Activated CD4-positive, CD25-positive, alpha-beta regulatory T cell treated with anti-CD3 and anti-CD28 coated beads, Interleukin-2, amount 50 U/mL, for 16 hours (primary cell): ENCODE results near the gene FCN2.

ENCODE experiments used
- DNase-seq: peaks from one replicate; pipeline ENCODE4 v3.0.0-alpha.2; 2020; ENCODE audit warnings: low read depth, low spot score

FCN2 gene

DNA sequence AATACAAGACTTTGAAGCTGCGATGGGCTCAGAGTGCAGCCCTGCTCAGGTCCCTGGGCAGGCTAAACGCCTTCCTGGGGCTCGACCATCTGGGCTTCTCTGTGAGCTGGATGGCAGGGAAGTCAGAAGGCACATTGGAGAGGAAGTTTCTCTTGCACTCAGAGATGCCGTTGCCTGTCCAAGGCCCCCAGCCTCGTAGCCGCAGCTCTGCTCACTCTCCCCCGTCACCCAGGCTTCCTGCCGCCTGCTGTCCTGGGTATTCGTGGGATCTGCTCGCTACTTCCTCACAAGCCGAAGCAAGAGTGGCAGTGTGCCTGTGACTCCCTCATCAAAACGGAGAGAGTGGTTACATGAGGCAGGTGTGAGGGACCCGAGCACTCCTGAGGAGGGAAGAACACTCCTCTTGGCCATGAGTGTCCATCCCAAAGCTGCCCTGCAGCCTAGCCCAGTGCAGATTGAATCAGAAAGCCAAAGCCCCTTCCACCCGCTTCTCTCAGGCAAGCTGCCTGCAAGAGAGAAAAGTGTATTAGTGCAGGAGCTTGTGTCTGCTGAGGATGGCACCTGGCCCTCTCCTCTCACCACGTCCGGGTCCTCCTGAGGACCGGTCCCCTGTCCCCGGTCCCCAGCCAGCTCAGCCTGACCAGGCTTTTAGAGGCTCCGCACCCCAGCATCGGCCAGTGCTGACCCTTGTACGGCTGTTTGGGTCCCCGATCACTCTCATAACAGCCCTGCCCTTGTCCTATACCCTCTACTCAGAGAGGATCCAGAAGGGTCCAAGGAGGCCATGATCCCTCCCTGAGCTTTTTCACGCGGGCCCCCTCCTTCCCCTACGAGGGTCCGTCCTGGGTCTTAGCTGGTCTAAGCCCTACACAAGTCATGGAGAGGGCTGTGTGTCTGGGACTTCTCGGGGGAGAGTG, 7.3 kb downstream of the FCN2 start:
- DNase-seq, result no peak

DNA sequence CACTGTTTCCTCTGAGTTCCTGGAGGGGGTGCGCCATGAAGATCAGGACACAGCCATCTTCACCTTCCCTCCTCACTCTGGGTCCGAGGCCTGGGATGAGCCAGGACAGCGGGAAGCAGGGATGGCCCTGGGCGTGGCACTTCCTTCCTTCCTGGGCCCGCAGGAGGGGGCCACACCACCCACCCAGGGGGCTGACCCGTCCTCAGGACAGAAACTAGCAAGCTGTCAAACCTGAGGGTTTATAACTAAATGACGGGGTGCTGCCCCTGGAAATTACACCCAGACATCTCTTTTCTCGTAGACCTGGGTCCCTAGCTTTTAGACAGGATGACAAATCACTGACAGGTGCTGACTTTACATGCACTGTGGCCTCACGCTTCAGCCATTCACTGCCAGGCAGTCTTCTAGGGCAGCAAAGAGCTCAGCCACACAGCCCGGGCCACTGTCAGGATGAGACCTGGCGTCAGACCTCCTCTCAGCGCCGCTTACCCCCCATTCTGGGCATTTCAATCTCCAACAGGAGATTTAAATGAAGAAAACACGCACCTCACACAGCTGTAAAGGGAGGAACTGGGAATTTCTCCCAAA, 8.1 kb downstream of the FCN2 start:
- DNase-seq, result no peak

DNA sequence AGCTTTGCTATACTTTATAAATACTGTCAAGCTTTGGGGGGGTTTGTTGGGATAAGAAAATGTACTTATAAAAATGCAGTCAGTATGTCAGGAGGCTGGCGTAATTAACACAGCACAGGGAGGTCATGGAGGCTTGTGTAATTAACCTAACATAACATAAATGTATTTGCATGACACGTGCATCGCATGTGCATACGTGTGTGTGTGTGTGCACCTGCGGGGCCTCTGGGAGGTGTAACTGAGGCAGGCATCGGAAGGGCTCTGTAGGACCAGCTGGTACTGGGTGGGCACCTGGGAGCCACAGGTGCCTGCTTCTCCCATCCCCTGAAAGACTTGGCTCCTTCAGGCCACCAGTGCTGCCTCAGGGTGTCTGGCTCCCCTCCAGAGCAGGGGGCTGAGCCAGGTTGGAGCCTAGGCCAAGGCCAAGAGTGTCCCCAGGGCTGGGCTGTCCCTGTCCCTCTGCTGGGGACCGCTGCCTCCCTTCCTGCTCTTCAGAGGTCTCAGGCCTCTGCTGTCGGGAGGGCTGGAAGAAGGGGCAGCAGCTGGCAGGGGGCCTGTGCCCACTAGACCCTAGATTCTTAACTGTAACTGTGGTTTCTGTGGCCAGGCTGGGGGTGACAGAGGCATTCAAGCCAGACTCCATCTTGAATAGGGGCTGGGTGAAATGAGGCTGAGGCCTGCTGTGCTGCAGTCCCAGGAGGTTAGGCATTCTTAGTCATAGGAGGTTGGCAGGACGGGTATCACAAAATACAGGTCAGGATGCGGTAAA, 9.0 kb downstream of the FCN2 start:
- DNase-seq, result no peak

DNA sequence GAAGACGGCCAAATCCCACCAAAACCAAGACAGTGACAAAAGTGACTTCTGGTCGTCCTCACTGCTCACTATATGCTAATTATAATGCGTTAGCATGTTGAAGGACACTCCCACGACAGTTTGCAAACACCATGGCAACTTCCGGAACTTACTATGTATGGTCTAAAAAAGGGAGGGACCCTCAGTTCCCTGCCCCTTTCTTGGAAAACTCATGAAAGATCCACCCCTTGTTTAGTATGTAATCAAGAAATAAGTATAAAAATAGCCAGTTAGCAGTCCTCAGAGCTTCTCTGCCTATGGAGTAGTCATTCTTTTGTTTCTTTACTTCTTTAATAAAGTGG, 9.5 kb downstream of the FCN2 start:
- no peak for DNase-seq

DNA sequence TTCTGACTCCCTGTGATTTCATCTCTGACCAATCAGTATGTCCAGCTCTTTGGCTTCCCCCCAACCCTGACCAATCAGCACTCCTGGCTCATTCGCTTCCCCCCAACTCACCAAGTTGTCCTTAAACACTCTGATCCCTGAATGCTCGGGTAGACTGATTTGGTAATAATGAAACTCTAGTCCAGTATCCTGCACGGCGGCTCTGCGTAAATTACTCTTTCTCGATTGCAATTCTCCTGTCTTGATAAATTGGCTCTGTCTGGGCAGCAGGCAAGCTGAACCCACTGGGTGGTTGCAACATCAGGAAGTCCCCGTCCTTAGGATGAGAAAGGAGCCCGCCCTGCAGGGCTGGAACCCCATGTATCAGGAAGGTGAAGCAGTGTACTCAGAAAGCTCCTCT, 10.4 kb downstream of the FCN2 start:
- no peak for DNase-seq

DNA sequence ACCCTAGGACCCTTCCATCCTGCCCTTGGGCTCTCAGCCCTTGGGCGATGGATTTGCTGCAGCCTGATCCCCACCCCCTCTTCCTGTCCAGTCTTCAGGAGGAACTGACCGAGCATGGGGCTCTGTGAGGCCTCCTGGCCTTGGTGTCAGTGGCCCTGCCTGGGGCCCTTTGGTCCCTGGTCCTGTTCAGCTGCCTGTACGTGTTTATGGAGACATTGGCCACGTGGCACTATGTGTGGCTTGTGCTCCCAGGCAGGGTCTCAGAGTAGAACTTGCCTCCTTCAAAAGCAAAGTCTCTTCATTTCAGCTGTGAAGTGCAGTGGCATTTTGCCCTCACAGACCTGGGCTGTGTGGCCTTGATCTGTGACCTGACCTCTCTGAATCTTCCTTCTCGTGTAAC, 11.1 kb downstream of the FCN2 start:
- no peak for DNase-seq

DNA sequence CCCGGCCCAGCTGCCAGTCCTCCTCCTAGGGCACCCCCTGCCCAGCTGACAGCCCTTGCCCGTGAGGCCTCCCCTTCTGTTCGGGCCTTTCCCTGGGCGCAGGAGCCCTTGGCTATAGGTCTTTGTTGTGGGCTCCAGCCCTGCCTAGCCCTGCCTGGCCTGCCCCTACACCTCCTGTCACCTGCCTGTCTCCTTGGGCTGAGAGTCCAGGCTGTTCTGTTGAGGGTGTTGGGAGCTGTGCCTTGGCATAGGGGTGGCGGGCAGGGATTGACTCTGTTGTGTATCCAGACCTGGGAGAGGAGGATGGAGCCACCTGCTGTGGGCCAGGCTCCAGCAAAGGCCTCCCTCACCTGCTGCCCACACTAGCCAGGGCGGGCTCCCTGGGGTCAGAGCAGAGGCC, 11.6 kb downstream of the FCN2 start:
- no peak for DNase-seq

DNA sequence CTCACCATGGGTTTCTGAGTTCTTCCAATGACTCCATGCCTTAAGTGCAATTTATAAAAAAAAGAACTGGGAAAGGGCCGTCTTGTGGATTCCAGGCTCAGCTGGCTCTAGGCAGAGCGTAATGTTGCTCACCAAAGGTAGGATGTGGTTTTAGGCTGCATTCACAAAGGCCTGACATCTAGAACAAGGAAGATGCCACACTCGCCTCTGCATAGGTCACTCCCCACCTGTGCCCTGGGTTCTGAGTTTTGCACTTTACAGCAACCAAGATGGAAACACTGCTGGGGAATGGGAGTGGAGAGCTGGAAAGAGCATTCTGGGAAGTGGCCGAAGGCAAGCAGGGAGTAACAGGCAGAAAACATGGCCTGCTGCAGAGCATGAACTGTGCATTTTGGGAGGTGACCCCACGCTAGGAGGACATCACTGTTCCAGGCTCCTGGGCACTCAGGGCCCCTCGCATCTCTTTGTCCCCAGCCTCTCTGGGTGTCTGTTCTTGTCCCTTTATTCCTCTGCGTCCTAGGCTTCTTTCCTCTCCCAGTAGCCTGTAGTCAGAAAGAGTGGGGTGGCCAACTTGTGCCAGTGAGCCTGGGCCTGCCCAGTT, 12.3 kb downstream of the FCN2 start:
- DNase-seq, result no peak

DNA sequence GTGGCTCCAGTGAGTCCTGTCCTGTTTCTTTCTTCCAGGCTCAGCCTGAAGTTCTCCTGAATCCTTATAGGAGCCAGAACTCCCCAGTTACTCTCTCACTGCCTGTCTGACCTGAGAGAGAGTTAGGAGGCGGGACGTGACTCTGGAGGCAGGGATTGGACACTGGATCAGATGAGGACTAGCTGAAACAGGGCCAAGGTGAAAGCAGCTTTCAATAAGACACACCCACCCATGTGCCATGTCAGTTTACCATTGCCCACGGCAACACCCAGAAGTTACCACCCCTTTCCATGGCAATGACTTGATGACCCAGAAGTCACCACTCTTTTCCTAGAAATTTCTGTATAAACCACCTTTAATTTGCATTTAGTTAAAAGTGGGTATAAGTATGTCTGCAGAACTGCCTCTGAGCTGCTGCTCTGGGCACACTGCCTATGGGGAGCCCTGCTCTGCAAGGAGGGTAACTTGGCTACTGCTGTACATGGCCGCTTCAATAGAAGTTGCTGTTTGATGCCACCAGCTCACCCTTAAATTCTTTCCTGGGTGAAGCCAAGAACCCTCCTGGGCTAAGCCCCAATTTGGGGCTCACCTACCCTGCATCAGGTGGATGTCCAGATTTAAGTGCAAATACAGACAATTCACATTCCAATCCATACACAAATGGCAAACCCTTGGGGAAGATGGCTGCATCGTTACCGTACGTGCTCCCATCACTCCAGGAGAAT, 13.7 kb downstream of the FCN2 start:
- no peak for DNase-seq

DNA sequence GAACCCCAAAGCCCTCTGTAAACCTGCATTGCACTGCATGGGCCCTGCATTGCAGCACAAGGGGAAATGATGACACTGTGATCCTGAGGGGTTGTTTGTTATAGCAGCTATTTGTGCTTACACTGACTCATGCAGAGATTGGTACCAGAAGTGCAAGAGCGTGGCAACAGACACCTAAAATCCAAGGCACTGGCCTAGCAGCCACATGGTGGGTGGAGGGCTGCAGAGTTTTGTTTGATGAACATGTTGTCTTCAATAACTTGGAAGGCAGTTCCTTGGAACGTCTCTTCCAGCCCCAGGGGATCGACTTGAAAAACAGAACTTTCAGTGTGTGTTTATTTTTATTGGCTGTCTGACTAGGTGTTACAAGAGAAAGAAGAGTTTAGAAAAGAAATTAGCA, 14.5 kb downstream of the FCN2 start:
- DNase-seq, result no peak

DNA sequence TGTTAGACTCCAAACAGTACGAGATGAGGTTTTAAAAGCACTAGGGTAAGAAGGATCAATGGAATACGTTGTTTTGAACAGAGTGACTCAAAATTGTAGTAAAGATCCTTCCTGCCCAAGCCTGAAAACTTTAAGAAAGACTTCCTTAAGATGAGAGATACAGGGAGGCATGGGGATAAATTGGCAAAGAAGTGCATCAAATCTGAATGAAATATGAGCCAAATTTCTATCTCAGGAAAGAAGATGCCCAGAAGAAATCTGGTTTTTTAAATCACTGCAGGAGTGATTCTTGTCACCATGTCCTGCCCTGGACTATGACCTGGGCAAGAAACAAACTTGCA, 14.9 kb downstream of the FCN2 start:
- DNase-seq, result no peak

DNA sequence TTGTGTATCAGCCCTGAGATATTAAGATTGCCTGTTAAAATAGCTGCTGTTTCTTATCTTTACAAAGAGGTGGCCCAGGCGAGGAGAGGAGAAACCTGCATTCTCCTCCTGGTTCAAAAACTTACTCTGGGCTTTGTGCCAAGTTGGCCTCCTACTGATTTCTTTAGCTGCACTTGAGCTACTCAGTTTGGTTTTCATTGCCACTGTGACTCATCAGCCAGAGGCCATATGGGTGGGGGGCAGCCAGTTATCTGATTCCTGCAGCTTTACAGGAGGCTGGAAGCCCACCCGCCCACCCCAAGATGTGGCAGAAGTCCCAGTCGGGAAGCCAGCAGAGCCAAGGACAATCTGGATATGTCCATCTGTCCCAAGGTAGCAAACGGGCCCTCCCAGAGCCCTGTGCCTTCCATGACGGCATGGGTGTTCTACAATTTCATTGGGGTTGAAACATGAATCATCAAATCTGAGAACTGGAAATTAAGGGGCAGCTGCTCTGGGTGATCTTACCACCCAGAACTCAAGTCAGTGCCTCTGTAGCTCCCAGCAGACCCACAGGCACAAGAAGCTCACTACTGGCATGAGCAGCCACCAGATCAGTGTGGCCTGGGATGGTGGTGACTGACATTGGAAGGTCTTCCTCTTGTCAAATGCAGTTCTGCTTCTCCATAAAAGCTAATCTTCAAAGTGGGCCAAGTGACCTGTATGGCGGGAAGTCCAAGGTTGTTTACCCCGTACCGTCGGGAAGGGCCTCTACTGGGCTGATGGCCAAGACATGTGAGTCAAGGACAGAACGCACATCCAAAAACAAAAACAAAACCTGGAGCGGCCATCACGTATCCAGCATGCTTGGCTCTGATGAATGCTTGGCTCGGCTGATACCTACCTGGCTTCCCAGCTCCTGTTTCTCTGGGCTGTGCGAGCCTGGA, 15.6 kb downstream of the FCN2 start:
- no peak for DNase-seq

DNA sequence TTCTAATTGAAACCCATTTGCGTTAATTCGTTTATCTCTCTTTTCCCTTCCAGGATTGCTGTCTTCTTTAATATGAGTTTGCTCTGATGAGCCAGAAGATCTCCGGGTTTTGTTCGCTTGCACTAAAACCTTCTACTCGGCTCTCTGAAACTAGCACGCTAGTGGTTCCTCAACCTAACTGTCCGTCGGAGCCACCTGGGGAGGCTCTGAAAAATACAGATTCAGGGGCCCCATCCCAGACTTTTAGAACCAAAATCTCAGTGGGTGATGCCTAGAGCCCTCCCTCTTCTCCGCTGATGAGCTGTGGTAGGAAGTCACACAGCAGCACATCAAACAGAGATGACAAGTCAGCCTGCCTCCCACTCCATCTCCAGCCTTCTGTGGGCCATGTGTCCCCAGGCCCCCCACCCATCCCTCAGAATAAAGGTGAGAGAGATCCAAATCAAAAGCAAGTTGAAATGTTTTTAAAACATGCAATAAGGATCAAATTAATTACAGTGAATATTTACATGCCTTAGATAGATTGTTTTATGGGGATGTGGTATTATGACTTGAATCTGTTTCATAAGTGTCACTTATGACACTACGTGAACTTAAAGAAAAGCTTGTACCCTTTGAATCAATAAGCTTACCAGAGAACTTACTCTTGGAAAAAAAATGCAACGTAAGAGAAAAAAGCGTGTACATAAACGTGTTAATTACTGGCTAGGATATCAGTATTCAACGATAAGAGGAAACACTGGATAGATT, 16.4 kb downstream of the FCN2 start:
- no peak for DNase-seq

DNA sequence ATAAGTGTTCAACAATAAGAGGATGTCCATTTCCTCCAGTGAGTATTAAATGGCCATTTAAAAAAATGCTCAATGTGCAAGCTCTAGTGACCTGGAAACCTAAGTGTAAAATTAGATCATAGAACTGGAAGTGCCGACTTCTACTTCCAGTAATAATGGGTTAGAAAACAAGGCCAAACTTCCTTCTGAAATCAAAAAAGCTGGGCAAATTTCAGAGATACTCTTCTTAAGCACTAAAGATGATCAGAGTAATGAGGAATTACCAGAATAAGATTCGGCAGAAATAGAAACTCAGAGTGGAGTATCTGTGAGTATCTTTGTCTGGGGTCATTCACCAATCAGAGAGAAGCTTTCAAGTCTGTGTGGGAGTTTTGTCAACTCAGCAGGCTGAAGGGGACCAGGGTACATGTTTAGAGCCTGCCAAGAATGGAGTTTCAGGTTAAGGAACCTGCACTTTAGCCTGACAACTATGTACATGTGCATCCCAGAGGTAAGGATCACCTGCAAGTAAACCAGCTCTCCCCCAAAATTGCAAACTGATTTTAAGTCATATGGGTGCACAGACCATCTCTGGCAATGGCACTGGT, 17.1 kb downstream of the FCN2 start:
- DNase-seq, result no peak

DNA sequence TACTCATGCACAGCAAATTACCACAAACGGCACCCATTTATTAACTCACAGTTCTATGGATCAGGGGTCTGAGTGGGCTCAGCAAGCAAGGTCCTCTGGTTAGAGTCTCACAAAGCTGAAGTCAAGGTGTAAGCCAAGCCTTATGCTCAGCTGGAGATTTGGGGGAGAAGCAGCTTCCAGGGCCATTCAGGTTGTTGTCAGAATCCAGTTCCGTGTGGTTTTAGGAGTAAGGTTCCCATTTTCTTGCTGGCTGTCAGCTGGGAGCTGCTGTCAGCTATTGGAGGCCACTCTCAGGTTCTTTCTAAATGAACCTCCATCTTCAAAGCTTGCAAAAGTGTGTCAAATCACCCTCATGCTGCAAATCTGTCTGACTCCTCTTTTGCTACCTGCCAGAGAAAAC, 17.7 kb downstream of the FCN2 start:
- no peak for DNase-seq

DNA sequence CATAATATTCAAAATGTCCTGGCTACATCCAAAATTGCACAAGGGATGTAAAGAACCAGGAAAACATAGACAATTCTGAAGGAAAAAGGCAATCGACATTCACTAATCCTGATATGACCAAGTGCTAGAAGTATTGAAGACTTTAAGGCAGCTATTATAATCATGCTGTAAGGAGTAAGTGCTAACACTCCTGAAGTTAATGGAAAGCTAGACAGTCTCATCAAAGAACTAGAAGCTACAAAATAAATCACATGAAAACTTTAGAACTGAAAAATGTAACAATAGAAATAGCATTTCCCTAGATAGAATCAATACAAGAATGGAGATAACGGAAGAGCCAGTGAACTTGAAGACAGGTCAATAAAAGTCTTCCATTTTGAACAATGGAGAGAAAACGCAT, 18.6 kb downstream of the FCN2 start:
- no peak for DNase-seq

DNA sequence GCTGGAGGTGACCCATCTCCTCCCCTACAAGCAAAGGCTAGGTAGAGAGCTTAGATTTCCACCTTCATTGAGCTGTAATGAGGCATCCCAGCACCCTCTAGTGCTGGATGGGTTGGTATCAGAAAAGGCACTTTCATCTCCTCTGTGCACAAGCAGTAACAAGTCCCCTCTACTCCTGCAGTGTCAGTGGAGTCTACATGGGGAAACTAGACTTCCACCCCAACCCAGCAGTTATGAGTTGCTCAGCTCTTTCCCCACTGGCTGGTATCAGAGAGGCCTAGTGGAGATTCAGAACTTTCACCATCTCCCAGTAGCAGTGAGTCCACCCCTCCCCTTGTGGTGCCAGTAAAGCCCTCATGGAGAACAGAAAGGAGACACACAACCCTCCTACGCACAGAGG, 19.2 kb downstream of the FCN2 start:
- DNase-seq, result no peak

DNA sequence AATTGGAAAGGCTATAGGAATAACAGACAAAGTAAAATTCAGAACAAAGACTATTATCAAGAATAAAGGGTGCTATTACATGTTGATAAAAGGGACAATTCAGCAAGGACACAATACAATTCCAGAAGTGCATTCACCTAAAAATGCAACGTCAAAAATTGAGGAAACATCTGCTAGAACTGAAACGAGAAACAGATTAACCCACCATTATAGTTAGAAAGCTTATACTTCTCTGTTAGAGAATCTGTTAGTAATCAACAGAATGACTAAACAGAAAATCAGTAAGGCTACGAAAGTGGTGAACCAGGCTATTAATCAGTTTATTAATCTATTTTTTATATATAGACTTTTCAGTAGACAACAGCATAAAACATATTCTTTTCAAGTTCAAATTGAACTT, 22.3 kb downstream of the FCN2 start:
- DNase-seq, result no peak

DNA sequence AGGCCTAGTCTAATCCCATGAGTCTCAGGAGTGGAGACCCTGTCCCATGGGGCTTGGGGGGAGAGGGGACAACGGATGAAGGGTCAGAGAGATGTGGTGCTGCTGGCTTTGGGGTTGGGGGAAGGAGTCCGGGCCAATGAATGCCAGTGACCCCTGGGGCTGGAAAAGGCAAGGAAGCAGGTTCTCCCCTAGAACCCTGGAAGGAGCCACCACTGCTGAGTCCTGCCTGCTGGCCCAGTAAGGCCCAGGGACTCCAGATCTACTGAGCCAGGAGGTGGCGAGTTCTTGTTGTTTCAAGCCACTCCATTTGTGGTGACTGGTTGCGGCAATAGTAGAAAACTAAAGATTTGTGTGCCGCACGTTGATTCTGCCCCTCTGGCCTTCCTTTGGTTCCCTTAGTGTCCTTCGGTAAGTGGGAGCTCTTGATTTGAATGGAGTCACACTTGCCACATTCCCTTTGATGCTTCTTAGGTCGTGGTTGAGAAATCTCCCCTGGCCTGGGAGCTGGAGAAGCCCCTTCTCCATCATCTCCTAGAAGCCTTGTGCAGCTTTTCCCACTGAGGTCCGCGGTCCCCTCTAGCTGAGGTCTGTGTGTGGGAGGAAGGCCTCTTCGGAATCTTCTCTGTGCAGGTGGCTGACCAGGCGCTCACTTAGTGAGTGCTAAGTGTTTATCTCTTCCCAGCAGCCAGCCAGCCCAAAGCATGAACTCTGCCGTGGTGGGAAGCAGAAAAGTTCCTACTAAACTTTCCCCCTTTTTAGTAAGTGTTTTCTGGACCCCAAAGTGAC, 28.1 kb downstream of the FCN2 start:
- DNase-seq, result no peak
